ENCODE measurements around the gene PUS1. TPM values are rescaled to one million over a fixed set of nuclear protein-coding genes. Genes with fewer than 3 reads are reported as not detected.

Gene PUS1
- total and polyA plus RNA-seq, 9 of the 15 experiments (the other 6 are each of a cell fraction or from before 2014, with no cell fraction given): 1.9 to 90.8 (median 30.0) TPM

DNA sequence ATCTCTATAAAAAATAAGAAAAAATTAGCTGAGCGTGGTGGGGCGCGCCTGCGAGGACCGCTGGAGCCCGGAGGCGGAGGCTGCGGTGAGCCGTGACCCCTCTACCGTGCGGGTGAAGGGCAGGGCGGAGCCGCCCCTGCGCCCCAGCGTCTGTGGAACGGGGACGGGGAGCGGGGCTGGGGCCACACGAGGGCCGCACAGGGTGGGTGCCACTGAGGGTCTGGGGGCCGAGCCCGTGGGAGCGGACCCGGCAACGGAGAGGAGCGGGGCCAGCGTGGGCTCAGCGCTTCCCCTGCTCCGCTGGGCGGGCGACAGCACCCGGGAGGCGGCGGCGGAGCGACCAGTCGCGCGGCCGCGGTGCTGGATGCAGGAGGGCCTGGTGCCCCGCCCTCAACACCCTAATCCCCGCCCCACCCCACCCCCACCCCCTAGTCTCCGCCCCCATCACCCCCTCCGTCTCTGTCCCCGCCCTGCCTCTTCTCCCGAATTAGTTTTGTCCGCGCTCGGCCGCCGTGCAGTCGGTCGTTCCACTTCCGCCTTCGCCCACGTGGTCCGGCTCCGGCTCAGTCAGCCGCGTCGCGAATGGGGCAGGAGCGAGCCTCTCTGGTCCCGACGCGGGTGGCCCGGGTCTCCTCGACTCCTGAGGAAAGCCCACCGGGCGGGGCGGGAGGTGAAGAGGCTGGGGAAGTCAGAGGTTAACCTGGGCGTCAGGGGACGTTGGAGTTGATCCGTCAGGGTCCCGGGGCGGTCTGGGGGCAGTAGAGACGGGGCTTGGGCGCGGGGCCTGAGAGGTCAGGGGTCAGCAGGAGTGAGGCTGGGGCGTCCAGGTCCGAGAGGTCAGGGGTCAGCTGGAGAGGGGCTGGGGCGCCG is at the start of gene PUS1 (continued):
- TF ChIP-seq ILF3 (IDR thresholded peaks at IDR 0.05; ENCODE audit: borderline replicate concordance) (no peak), RBM14 (IDR thresholded peaks at IDR 0.05; ENCODE audit: borderline replicate concordance, insufficient read depth, low read depth, low read length) (no peak), SRSF3 (IDR thresholded peaks at IDR 0.05; ENCODE audit: insufficient read depth, low read length) (no peak), HDAC1 (IDR thresholded peaks at IDR 0.05) (peak; percentile 86 to 100; a peak in 3 of 4 replicates), GATAD2A (IDR thresholded peaks at IDR 0.05) (peak; percentile 66; the same call in 1 of the 2 replicates), MXI1 (IDR thresholded peaks at IDR 0.05; ENCODE audit: low read depth, low read length) (peak; percentile 96), MEIS2 (IDR thresholded peaks at IDR 0.05; ENCODE audit: partially characterized antibody) (no peak), SP2 (IDR thresholded peaks at IDR 0.05; ENCODE audit: extremely low read depth, low read depth, low read length, poor library complexity, severe bottlenecking) (no peak), ZNF140 (CRISPR knock-in tag; IDR thresholded peaks at IDR 0.05) (no peak), ZNF764 (CRISPR knock-in tag; IDR thresholded peaks at IDR 0.05; ENCODE audit: low read depth) (0 out of 2 replicates have a peak, but pooled peaks have one; percentile 32), RBFOX2 (IDR thresholded peaks at IDR 0.05; ENCODE audit: low read depth, low read length) (peak; percentile 90), ZNF175 (CRISPR knock-in tag; IDR thresholded peaks at IDR 0.05; ENCODE audit: low read depth) (no peak)
- TF ChIP-seq, protein P1, sequence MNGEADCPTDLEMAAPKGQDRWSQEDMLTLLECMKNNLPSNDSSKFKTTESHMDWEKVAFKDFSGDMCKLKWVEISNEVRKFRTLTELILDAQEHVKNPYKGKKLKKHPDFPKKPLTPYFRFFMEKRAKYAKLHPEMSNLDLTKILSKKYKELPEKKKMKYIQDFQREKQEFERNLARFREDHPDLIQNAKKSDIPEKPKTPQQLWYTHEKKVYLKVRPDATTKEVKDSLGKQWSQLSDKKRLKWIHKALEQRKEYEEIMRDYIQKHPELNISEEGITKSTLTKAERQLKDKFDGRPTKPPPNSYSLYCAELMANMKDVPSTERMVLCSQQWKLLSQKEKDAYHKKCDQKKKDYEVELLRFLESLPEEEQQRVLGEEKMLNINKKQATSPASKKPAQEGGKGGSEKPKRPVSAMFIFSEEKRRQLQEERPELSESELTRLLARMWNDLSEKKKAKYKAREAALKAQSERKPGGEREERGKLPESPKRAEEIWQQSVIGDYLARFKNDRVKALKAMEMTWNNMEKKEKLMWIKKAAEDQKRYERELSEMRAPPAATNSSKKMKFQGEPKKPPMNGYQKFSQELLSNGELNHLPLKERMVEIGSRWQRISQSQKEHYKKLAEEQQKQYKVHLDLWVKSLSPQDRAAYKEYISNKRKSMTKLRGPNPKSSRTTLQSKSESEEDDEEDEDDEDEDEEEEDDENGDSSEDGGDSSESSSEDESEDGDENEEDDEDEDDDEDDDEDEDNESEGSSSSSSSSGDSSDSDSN (IDR thresholded peaks at IDR 0.05; ENCODE audit: borderline replicate concordance in 1 of 2, low read depth in 2 of 2, low read length in 2 of 2): peak; percentile 72 to 81; a peak in 2 of 4 replicates
- TF ChIP-seq, protein P2, sequence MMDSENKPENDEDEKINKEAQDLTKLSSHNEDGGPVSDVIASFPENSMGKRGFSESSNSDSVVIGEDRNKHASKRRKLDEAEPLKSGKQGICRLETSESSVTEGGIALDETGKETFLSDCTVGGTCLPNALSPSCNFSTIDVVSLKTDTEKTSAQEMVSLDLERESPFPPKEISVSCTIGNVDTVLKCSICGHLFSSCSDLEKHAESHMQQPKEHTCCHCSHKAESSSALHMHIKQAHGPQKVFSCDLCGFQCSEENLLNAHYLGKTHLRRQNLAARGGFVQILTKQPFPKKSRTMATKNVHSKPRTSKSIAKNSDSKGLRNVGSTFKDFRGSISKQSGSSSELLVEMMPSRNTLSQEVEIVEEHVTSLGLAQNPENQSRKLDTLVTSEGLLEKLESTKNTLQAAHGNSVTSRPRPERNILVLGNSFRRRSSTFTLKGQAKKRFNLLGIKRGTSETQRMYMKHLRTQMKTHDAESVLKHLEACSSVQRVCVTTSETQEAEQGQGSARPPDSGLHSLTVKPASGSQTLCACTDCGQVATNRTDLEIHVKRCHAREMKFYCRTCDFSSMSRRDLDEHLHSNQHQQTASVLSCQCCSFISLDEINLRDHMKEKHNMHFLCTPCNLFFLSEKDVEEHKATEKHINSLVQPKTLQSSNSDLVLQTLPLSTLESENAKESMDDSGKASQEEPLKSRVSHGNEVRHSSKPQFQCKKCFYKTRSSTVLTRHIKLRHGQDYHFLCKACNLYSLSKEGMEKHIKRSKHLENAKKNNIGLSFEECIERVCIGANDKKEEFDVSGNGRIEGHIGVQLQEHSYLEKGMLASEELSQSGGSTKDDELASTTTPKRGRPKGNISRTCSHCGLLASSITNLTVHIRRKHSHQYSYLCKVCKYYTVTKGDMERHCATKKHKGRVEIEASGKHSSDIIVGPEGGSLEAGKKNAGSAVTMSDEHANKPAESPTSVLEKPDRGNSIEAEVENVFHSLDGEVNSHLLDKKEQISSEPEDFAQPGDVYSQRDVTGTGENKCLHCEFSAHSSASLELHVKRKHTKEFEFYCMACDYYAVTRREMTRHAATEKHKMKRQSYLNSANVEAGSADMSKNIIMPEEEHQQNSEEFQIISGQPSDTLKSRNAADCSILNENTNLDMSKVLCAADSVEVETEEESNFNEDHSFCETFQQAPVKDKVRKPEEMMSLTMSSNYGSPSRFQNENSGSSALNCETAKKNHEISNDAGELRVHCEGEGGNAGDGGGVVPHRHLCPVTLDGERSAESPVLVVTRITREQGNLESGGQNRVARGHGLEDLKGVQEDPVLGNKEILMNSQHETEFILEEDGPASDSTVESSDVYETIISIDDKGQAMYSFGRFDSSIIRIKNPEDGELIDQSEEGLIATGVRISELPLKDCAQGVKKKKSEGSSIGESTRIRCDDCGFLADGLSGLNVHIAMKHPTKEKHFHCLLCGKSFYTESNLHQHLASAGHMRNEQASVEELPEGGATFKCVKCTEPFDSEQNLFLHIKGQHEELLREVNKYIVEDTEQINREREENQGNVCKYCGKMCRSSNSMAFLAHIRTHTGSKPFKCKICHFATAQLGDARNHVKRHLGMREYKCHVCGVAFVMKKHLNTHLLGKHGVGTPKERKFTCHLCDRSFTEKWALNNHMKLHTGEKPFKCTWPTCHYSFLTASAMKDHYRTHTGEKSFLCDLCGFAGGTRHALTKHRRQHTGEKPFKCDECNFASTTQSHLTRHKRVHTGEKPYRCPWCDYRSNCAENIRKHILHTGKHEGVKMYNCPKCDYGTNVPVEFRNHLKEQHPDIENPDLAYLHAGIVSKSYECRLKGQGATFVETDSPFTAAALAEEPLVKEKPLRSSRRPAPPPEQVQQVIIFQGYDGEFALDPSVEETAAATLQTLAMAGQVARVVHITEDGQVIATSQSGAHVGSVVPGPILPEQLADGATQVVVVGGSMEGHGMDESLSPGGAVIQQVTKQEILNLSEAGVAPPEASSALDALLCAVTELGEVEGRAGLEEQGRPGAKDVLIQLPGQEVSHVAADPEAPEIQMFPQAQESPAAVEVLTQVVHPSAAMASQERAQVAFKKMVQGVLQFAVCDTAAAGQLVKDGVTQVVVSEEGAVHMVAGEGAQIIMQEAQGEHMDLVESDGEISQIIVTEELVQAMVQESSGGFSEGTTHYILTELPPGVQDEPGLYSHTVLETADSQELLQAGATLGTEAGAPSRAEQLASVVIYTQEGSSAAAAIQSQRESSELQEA (IDR thresholded peaks at IDR 0.05; ENCODE audit: low read depth): peak; percentile 94
- TF ChIP-seq, protein P3, sequence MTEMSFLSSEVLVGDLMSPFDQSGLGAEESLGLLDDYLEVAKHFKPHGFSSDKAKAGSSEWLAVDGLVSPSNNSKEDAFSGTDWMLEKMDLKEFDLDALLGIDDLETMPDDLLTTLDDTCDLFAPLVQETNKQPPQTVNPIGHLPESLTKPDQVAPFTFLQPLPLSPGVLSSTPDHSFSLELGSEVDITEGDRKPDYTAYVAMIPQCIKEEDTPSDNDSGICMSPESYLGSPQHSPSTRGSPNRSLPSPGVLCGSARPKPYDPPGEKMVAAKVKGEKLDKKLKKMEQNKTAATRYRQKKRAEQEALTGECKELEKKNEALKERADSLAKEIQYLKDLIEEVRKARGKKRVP (CRISPR knock-in tag; IDR thresholded peaks at IDR 0.05): no peak
